ENCODE data around the gene PPP2R2B. TPM values are rescaled to one million over a fixed set of nuclear protein-coding genes. Genes with fewer than 3 reads are reported as not detected.

PPP2R2B gene
- total RNA-seq, 1 experiment from 2014 or later, result 20.3 TPM

DNA sequence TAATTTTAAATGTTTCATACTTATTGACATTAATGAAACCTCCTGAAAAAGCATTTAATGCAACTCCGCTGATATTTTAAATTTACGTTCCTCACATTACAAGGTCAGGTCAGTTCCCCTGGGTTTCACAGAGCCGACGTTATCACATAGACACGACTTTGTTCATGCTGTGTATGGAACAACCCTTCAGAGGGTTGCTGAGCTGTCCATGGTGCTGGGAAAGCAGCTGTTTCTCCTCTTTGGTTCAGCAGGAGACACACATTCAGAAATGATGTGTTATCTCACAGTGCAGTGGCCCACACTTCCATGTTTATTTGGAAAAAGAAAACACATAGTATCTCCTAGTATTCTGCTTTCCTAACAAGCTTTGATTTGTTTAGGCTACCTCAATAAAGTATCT is 53.5 kb downstream of the PPP2R2B start (continued):
- TF ChIP-seq, protein P1, sequence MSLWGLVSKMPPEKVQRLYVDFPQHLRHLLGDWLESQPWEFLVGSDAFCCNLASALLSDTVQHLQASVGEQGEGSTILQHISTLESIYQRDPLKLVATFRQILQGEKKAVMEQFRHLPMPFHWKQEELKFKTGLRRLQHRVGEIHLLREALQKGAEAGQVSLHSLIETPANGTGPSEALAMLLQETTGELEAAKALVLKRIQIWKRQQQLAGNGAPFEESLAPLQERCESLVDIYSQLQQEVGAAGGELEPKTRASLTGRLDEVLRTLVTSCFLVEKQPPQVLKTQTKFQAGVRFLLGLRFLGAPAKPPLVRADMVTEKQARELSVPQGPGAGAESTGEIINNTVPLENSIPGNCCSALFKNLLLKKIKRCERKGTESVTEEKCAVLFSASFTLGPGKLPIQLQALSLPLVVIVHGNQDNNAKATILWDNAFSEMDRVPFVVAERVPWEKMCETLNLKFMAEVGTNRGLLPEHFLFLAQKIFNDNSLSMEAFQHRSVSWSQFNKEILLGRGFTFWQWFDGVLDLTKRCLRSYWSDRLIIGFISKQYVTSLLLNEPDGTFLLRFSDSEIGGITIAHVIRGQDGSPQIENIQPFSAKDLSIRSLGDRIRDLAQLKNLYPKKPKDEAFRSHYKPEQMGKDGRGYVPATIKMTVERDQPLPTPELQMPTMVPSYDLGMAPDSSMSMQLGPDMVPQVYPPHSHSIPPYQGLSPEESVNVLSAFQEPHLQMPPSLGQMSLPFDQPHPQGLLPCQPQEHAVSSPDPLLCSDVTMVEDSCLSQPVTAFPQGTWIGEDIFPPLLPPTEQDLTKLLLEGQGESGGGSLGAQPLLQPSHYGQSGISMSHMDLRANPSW (CRISPR knock-in tag; conservative IDR thresholded peaks at IDR 0.05; ENCODE audit: low read depth), result no peak
- TF ChIP-seq JUN (CRISPR knock-in tag; IDR thresholded peaks at IDR 0.05) (0 out of 2 replicates have a peak, but pooled peaks have one; percentile 47), ZNF219 (CRISPR knock-in tag; IDR thresholded peaks at IDR 0.05; ENCODE audit: borderline replicate concordance) (no peak), GABPB1 (CRISPR knock-in tag; IDR thresholded peaks at IDR 0.05) (no peak), ATF1 (CRISPR knock-in tag; IDR thresholded peaks at IDR 0.05) (no peak), RORB (CRISPR knock-in tag; IDR thresholded peaks at IDR 0.05) (no peak), RELA (CRISPR knock-in tag; IDR thresholded peaks at IDR 0.05; ENCODE audit: borderline replicate concordance) (no peak), NFE2L1 (CRISPR knock-in tag; IDR thresholded peaks at IDR 0.05) (no peak), ETV6 (CRISPR knock-in tag; IDR thresholded peaks at IDR 0.05) (no peak), GRHL2 (CRISPR knock-in tag; IDR thresholded peaks at IDR 0.05; ENCODE audit: insufficient replicate concordance, severe bottlenecking) (no peak), HMGA2 (CRISPR knock-in tag; IDR thresholded peaks at IDR 0.05) (no peak), SP1 (CRISPR knock-in tag; conservative IDR thresholded peaks at IDR 0.05) (no peak), KAT7 (CRISPR knock-in tag; IDR thresholded peaks at IDR 0.05; ENCODE audit: borderline replicate concordance) (no peak), SMAD4 (CRISPR knock-in tag; IDR thresholded peaks at IDR 0.05) (0 out of 2 replicates have a peak, but pooled peaks have one; percentile 64), NR3C1 (CRISPR knock-in tag; conservative IDR thresholded peaks at IDR 0.05; ENCODE audit: low read depth) (no peak), FOXP1 (CRISPR knock-in tag; IDR thresholded peaks at IDR 0.05; ENCODE audit: borderline replicate concordance) (no peak), ZNF671 (CRISPR knock-in tag; IDR thresholded peaks at IDR 0.05) (no peak)
- TF ChIP-seq, protein P2, sequence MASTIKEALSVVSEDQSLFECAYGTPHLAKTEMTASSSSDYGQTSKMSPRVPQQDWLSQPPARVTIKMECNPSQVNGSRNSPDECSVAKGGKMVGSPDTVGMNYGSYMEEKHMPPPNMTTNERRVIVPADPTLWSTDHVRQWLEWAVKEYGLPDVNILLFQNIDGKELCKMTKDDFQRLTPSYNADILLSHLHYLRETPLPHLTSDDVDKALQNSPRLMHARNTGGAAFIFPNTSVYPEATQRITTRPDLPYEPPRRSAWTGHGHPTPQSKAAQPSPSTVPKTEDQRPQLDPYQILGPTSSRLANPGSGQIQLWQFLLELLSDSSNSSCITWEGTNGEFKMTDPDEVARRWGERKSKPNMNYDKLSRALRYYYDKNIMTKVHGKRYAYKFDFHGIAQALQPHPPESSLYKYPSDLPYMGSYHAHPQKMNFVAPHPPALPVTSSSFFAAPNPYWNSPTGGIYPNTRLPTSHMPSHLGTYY (CRISPR knock-in tag; IDR thresholded peaks at IDR 0.05), result no peak
- TF ChIP-seq, protein P3, sequence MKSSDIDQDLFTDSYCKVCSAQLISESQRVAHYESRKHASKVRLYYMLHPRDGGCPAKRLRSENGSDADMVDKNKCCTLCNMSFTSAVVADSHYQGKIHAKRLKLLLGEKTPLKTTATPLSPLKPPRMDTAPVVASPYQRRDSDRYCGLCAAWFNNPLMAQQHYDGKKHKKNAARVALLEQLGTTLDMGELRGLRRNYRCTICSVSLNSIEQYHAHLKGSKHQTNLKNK (CRISPR knock-in tag; IDR thresholded peaks at IDR 0.05), result no peak
- TF ChIP-seq, protein P4, sequence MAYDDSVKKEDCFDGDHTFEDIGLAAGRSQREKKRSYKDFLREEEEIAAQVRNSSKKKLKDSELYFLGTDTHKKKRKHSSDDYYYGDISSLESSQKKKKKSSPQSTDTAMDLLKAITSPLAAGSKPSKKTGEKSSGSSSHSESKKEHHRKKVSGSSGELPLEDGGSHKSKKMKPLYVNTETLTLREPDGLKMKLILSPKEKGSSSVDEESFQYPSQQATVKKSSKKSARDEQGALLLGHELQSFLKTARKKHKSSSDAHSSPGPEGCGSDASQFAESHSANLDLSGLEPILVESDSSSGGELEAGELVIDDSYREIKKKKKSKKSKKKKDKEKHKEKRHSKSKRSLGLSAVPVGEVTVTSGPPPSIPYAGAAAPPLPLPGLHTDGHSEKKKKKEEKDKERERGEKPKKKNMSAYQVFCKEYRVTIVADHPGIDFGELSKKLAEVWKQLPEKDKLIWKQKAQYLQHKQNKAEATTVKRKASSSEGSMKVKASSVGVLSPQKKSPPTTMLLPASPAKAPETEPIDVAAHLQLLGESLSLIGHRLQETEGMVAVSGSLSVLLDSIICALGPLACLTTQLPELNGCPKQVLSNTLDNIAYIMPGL (CRISPR knock-in tag; IDR thresholded peaks at IDR 0.05), result no peak

DNA sequence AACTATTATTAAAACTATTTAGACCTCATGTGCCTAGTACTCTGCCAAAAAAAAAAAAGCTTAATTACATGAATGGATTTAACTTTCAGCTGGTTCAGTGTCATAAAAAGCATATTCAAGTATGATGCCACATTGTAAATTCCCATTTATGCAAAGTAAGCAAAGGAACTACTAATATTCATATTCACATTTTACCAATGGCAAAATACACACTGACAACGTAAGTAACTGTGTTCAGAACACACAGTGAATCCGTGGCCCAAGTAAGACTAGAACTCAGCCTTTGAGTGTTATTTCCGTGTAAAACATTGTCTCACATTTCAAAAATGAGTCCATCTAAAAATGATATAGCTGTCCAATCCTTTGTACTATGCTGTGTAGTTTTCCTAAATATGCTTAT is 56.8 kb downstream of the PPP2R2B start:
- Mint-ChIP-seq H3K27ac (no peak overlapping the region), H3K4me3 (no peak overlapping the region), H3K36me3 (no peaks in the 10 kb centered on the region), H3K4me1 (peaks cover 16% of the 10 kb centered on the region), H3K9me3 (0 out of 2 replicates have a peak, but pooled peaks cover 4% of the 10 kb centered on the region), H3K27me3 (ENCODE audit: low read depth) (peaks cover 4% of the 10 kb centered on the region; the same call in 1 of the 2 replicates)
- ChIA-PET CTCF (no interaction called here), POLR2A (no interaction called here)
- no peak for ATAC-seq
- no peak for DNase-seq (ENCODE audit: low spot score)
- TF ChIP-seq, protein P5, sequence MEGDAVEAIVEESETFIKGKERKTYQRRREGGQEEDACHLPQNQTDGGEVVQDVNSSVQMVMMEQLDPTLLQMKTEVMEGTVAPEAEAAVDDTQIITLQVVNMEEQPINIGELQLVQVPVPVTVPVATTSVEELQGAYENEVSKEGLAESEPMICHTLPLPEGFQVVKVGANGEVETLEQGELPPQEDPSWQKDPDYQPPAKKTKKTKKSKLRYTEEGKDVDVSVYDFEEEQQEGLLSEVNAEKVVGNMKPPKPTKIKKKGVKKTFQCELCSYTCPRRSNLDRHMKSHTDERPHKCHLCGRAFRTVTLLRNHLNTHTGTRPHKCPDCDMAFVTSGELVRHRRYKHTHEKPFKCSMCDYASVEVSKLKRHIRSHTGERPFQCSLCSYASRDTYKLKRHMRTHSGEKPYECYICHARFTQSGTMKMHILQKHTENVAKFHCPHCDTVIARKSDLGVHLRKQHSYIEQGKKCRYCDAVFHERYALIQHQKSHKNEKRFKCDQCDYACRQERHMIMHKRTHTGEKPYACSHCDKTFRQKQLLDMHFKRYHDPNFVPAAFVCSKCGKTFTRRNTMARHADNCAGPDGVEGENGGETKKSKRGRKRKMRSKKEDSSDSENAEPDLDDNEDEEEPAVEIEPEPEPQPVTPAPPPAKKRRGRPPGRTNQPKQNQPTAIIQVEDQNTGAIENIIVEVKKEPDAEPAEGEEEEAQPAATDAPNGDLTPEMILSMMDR (IDR thresholded peaks at IDR 0.05), result no peak
- TF ChIP-seq ZNF317 (CRISPR knock-in tag; IDR thresholded peaks at IDR 0.05; ENCODE audit: borderline replicate concordance, low read depth), result no peak
- TF ChIP-seq SMAD3 (CRISPR knock-in tag; IDR thresholded peaks at IDR 0.05; ENCODE audit: borderline replicate concordance), result no peak
- TF ChIP-seq ELF4 (CRISPR knock-in tag; IDR thresholded peaks at IDR 0.05; ENCODE audit: low read depth), result no peak
- TF ChIP-seq, protein P6, sequence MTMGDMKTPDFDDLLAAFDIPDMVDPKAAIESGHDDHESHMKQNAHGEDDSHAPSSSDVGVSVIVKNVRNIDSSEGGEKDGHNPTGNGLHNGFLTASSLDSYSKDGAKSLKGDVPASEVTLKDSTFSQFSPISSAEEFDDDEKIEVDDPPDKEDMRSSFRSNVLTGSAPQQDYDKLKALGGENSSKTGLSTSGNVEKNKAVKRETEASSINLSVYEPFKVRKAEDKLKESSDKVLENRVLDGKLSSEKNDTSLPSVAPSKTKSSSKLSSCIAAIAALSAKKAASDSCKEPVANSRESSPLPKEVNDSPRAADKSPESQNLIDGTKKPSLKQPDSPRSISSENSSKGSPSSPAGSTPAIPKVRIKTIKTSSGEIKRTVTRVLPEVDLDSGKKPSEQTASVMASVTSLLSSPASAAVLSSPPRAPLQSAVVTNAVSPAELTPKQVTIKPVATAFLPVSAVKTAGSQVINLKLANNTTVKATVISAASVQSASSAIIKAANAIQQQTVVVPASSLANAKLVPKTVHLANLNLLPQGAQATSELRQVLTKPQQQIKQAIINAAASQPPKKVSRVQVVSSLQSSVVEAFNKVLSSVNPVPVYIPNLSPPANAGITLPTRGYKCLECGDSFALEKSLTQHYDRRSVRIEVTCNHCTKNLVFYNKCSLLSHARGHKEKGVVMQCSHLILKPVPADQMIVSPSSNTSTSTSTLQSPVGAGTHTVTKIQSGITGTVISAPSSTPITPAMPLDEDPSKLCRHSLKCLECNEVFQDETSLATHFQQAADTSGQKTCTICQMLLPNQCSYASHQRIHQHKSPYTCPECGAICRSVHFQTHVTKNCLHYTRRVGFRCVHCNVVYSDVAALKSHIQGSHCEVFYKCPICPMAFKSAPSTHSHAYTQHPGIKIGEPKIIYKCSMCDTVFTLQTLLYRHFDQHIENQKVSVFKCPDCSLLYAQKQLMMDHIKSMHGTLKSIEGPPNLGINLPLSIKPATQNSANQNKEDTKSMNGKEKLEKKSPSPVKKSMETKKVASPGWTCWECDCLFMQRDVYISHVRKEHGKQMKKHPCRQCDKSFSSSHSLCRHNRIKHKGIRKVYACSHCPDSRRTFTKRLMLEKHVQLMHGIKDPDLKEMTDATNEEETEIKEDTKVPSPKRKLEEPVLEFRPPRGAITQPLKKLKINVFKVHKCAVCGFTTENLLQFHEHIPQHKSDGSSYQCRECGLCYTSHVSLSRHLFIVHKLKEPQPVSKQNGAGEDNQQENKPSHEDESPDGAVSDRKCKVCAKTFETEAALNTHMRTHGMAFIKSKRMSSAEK (CRISPR knock-in tag; IDR thresholded peaks at IDR 0.05; ENCODE audit: borderline replicate concordance), result no peak
- no peak for TF ChIP-seq RORB (CRISPR knock-in tag; IDR thresholded peaks at IDR 0.05)
- no peak for TF ChIP-seq ATF1 (CRISPR knock-in tag; IDR thresholded peaks at IDR 0.05)
